SK-N-SH (cell line): ENCODE data around the gene BCL11A. TPM values are rescaled to one million over a fixed set of nuclear protein-coding genes. Genes with fewer than 3 reads are reported as not detected.

ENCODE experiments used
- CTCF ChIA-PET: fragments of 300-600, 350-600 bp; formaldehyde crosslinking; extraction: SDS; loops from one replicate; lab custom pipeline; 2021; lab: Yijun Ruan, JAX
- POLR2A ChIA-PET: fragments of 350-600 bp; sonication (Branson Sonifier 250); formaldehyde crosslinking; extraction: SDS; loops from one replicate; lab custom pipeline; 2020; ENCODE audit warnings: antibody characterized with exemption, inconsistent platforms; lab: Yijun Ruan, JAX
- DNase-seq: peaks from one replicate; pipeline ENCODE4 v3.0.0; 2012
- H2AFZ ChIP-seq: fragments of 200-600 bp; sonication (generic); 2 replicates; pipeline ENCODE4 v1.8.1; 2016; ENCODE audit warnings: antibody characterized with exemption, mild to moderate bottlenecking, low read depth
- H3F3A ChIP-seq: fragments of 200-600 bp; sonication (generic); replicated peaks from 2 replicates; pipeline ENCODE3; 2016; ENCODE audit warnings: antibody characterized with exemption, mild to moderate bottlenecking; ENCODE audit not compliant: insufficient read depth
- H3K27ac ChIP-seq, 2 experiments: fragments of 200-500 bp in 1 of 2; fragments of 200-600 bp in 1 of 2; sonication (Bioruptor generic) in 1 of 2; sonication (generic), shearing (Covaris generic) in 1 of 2; 2 replicates each; pipeline versions ENCODE4 v1.5.1 to v1.6.1; 2014 to 2016; ENCODE audit warnings: low read depth in 2 of 2, inconsistent platforms in 1 of 2, low read length in 1 of 2, mild to moderate bottlenecking in 1 of 2, mixed read lengths in 1 of 2
- H3K27me3 ChIP-seq: fragments of 200-600 bp; sonication (generic), shearing (Covaris generic); 2 replicates; pipeline ENCODE4 v1.6.1; 2016; ENCODE audit warnings: mixed run types; ENCODE audit not compliant: insufficient read depth
- H3K36me3 ChIP-seq, 2 experiments: fragments of 200-500 bp in 1 of 2; fragments of 200-600 bp in 1 of 2; sonication (Bioruptor generic) in 1 of 2; sonication (generic) in 1 of 2; replicated peaks in 1 of 2; 2 replicates each; pipeline versions ENCODE3 to v1.5.1; 2014 to 2016; ENCODE audit warnings: low read length in 1 of 2, mild to moderate bottlenecking in 1 of 2; ENCODE audit not compliant: insufficient read depth in 2 of 2, control insufficient read depth in 1 of 2
- H3K4me1 ChIP-seq, 2 experiments: fragments of 200-500 bp in 1 of 2; fragments of 200-600 bp in 1 of 2; sonication (Bioruptor generic) in 1 of 2; sonication (generic), shearing (Covaris generic) in 1 of 2; 2 replicates each; pipeline versions ENCODE4 v1.5.1 to v1.6.1; 2014 to 2016; ENCODE audit warnings: low read depth in 1 of 2, low read length in 1 of 2, mixed run types in 1 of 2; ENCODE audit not compliant: insufficient read depth in 2 of 2, control insufficient read depth in 1 of 2
- H3K4me2 ChIP-seq: fragments of 200-600 bp; sonication (generic), shearing (Covaris generic); 2 replicates; pipeline ENCODE4 v1.6.1; 2017; ENCODE audit warnings: mixed run types
- H3K4me3 ChIP-seq, 2 experiments: fragments of 200-500 bp in 1 of 2; fragments of 200-600 bp in 1 of 2; sonication (Bioruptor generic) in 1 of 2; sonication (generic), shearing (Covaris generic) in 1 of 2; 2 replicates each; pipeline versions ENCODE4 v1.5.1 to v1.8.1; 2014 to 2016; ENCODE audit warnings: low read depth in 2 of 2, inconsistent platforms in 1 of 2, low read length in 1 of 2, mild to moderate bottlenecking in 1 of 2, mixed read lengths in 1 of 2, moderate library complexity in 1 of 2
- H3K79me2 ChIP-seq: fragments of 200-600 bp; sonication (generic); 2 replicates; pipeline ENCODE4 v1.8.1; 2017; ENCODE audit warnings: mild to moderate bottlenecking; ENCODE audit not compliant: insufficient read depth
- H3K9ac ChIP-seq: fragments of 200-600 bp; sonication (generic); 2 replicates; pipeline ENCODE4 v1.6.1; 2017; ENCODE audit warnings: mixed run types
- H3K9me2 ChIP-seq: fragments of 200-600 bp; sonication (generic); 2 replicates; pipeline ENCODE4 v1.6.1; 2017; ENCODE audit warnings: mixed run types
- H3K9me3 ChIP-seq: fragments of 200-600 bp; sonication (generic); 2 replicates; pipeline ENCODE4 v1.6.1; 2017; ENCODE audit warnings: mixed run types, mild to moderate bottlenecking, moderate library complexity
- H4K20me1 ChIP-seq: fragments of 200-600 bp; sonication (generic); 2 replicates; pipeline ENCODE4 v1.6.1; 2017; ENCODE audit warnings: mild to moderate bottlenecking, mixed run types; ENCODE audit not compliant: insufficient read depth
- CHD2 ChIP-seq: fragments of 150-350 bp; IDR thresholded peaks from 2 replicates; pipeline ENCODE4 v1.6.1; 2018; ENCODE audit warnings: low read length; ENCODE audit not compliant: partially characterized antibody
- ELF1 ChIP-seq: IDR thresholded peaks from 2 replicates; pipeline ENCODE4 v1.4.0; 2012
- EP300 ChIP-seq, 2 experiments: IDR thresholded peaks; 2 replicates each; pipeline versions ENCODE4 v1.4.0 to v1.6.1; 2012; ENCODE audit warnings: borderline replicate concordance in 1 of 2, low read depth in 1 of 2, low read length in 1 of 2
- FOSL2 ChIP-seq: IDR thresholded peaks from 2 replicates; pipeline ENCODE4 v1.4.0; 2012; ENCODE audit warnings: low read depth, mild to moderate bottlenecking, moderate library complexity, borderline replicate concordance
- FOXJ3 ChIP-seq: sonication (generic); formaldehyde crosslinking; IDR thresholded peaks from 2 replicates; pipeline ENCODE4 v1.5.1; 2020; ENCODE audit warnings: mild to moderate bottlenecking, missing genetic modification reagents
- FOXM1 ChIP-seq: IDR thresholded peaks from 2 replicates; pipeline ENCODE4 v1.4.0; 2012; ENCODE audit warnings: low read depth, mild to moderate bottlenecking
- GABPA ChIP-seq: IDR thresholded peaks from 2 replicates; pipeline ENCODE4 v1.4.0; 2012; ENCODE audit warnings: low read depth, mild to moderate bottlenecking
- GATA2 ChIP-seq: sonication (generic); formaldehyde crosslinking; IDR thresholded peaks from 2 replicates; pipeline ENCODE4 v1.5.0; 2020; ENCODE audit warnings: mild to moderate bottlenecking, missing genetic modification reagents
- IRF3 ChIP-seq: fragments of 150-350 bp; IDR thresholded peaks from 2 replicates; pipeline ENCODE4 v1.6.1; 2016; ENCODE audit warnings: mild to moderate bottlenecking, low read depth, low read length
- MEF2A ChIP-seq: IDR thresholded peaks from 2 replicates; pipeline ENCODE4 v1.4.0; 2012; ENCODE audit warnings: low read depth, borderline replicate concordance
- MXI1 ChIP-seq: IDR thresholded peaks from 2 replicates; pipeline ENCODE4 v1.6.1; 2012; ENCODE audit warnings: mild to moderate bottlenecking, low read depth, low read length, improper control_type of control experiment
- NFIC ChIP-seq: IDR thresholded peaks from 2 replicates; pipeline ENCODE4 v1.4.0; 2012; ENCODE audit warnings: borderline replicate concordance
- NRF1 ChIP-seq: IDR thresholded peaks from 2 replicates; pipeline ENCODE4 v1.6.1; 2012; ENCODE audit warnings: low read depth, mild to moderate bottlenecking, low read length
- RAD21 ChIP-seq: IDR thresholded peaks from 2 replicates; pipeline ENCODE4 v1.6.1; 2012; ENCODE audit warnings: mild to moderate bottlenecking, low read length
- RXRA ChIP-seq: IDR thresholded peaks from 2 replicates; pipeline ENCODE4 v1.4.0; 2012; ENCODE audit warnings: low read depth, mild to moderate bottlenecking, borderline replicate concordance
- SMC3 ChIP-seq: IDR thresholded peaks from 2 replicates; pipeline ENCODE4 v1.6.1; 2012; ENCODE audit warnings: low read depth, low read length, improper control_type of control experiment
- TCF12 ChIP-seq: IDR thresholded peaks from 2 replicates; pipeline ENCODE4 v1.4.0; 2012
- YY1 ChIP-seq: IDR thresholded peaks from 2 replicates; pipeline ENCODE4 v1.4.0; 2012; ENCODE audit warnings: low read depth, mild to moderate bottlenecking
- ZBTB33 ChIP-seq: IDR thresholded peaks from 2 replicates; pipeline ENCODE4 v1.4.0; 2012; ENCODE audit warnings: low read depth, borderline replicate concordance
- WGBS: methylation state at CpG from one replicate; pipeline ENCODE4 v1.1.6; 2017; ENCODE audit warnings: low lambda C conversion rate; 5-methylcytosine and 5-hydroxymethylcytosine counted together
- polyA plus RNA-seq, 3 experiments: library from polyadenylated mRNA; depleted of rRNA; stranded (reverse); fragments of >200 nt; gene quantifications; 2 replicates each; pipeline ENCODE4 v1.2.3, GENCODE V29; 2012
- TF ChIP-seq, protein P1 (sequence below): IDR thresholded peaks from 2 replicates; pipeline ENCODE4 v1.4.0; 2012; ENCODE audit warnings: low read depth
- TF ChIP-seq, protein P2 (sequence below): IDR thresholded peaks from 2 replicates; pipeline ENCODE4; 2012
- TF ChIP-seq, protein P3 (sequence below): fragments of 150-350 bp; IDR thresholded peaks from 2 replicates; pipeline ENCODE4 v1.6.1; 2017; ENCODE audit warnings: antibody characterized with exemption, low read length, low read depth, borderline replicate concordance

Gene BCL11A
- polyA plus RNA-seq, 1 of the 3 experiments (the other 2 are of a cell fraction), result 1.9 TPM

DNA sequence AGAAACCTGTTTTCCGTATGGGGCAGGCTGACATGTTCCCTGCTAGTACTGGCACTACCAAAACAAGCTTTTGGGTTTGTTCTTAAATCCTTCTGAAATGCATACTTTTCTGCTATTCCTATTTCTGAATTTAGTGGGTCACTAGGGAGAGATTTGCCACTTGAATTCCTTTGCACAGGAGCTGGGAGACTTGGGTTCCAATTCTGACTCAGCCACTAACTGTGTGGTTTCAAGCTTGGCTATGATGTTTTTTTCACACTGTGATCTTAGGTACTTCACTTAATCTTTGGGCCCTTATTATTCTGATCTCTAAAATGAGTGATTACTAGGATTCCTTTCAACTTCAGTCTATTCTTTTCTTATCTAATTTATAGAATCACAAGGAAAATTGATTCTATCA, 105.5 kb downstream of the BCL11A start:
- Histone ChIP-seq H3K4me3 (no peak overlapping the region), H3K79me2 (no peaks in the 10 kb centered on the region), H3K4me1 (no peaks in the 10 kb centered on the region), H3K36me3 (no peaks in the 10 kb centered on the region), H3K9ac (no peak overlapping the region), H4K20me1 (no peaks in the 10 kb centered on the region), H3K9me2 (no peaks in the 10 kb centered on the region), H3K27me3 (no peaks in the 10 kb centered on the region), H3K9me3 (no peaks in the 10 kb centered on the region), H2AFZ (no peak overlapping the region), H3K27ac (no peak overlapping the region), H3K4me2 (no peak overlapping the region), H3F3A (no peaks in the 10 kb centered on the region)
- no peak for DNase-seq
- WGBS, result 100% methylated on average over 1 of the region's 1 CpG
- no peak for TF ChIP-seq ZBTB33
- TF ChIP-seq IRF3, result no peak
- TF ChIP-seq, protein P1, sequence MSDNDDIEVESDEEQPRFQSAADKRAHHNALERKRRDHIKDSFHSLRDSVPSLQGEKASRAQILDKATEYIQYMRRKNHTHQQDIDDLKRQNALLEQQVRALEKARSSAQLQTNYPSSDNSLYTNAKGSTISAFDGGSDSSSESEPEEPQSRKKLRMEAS, result no peak
- no peak for TF ChIP-seq MXI1
- no peak for TF ChIP-seq CHD2
- TF ChIP-seq SMC3, result no peak
- TF ChIP-seq EP300 (IDR thresholded peaks at IDR 0.05; ENCODE audit: borderline replicate concordance in 1 of 2, low read depth in 1 of 2, low read length in 1 of 2), result no peak
- no peak for TF ChIP-seq NRF1
- no peak for TF ChIP-seq RAD21
- no peak for TF ChIP-seq MEF2A
- no peak for TF ChIP-seq TCF12
- ChIA-PET CTCF (no interaction called here), POLR2A (no interaction called here)

- no peak overlapping the region for H2AFZ ChIP-seq
- H4K20me1 ChIP-seq, result no peaks in the 10 kb centered on the region
- H3K4me1 ChIP-seq, result no peaks in the 10 kb centered on the region
- H3K27me3 ChIP-seq, result no peaks in the 10 kb centered on the region
- no peaks in the 10 kb centered on the region for H3F3A ChIP-seq
- ChIA-PET POLR2A (no interaction called here), CTCF (no interaction called here)
- no peaks in the 10 kb centered on the region for H3K79me2 ChIP-seq
- no peaks in the 10 kb centered on the region for H3K9me2 ChIP-seq
- H3K4me2 ChIP-seq, result no peak overlapping the region
- no peak for DNase-seq
- no peak overlapping the region for H3K27ac ChIP-seq
- H3K9me3 ChIP-seq, result no peaks in the 10 kb centered on the region
- whole genome bisulfite sequencing, result 94% methylated on average over 8 of the region's 8 CpGs
- no peak overlapping the region for H3K9ac ChIP-seq
- no peak overlapping the region for H3K4me3 ChIP-seq
- no peaks in the 10 kb centered on the region for H3K36me3 ChIP-seq
- no peak for TF ChIP-seq RXRA
- TF ChIP-seq, protein P2, sequence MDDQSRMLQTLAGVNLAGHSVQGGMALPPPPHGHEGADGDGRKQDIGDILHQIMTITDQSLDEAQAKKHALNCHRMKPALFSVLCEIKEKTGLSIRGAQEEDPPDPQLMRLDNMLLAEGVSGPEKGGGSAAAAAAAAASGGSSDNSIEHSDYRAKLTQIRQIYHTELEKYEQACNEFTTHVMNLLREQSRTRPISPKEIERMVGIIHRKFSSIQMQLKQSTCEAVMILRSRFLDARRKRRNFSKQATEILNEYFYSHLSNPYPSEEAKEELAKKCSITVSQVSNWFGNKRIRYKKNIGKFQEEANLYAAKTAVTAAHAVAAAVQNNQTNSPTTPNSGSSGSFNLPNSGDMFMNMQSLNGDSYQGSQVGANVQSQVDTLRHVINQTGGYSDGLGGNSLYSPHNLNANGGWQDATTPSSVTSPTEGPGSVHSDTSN, result no peak
- no peak for TF ChIP-seq IRF3
- no peak for TF ChIP-seq FOXM1
- TF ChIP-seq NFIC, result no peak
- TF ChIP-seq GABPA, result no peak
- TF ChIP-seq ELF1, result no peak
- no peak for TF ChIP-seq FOSL2
- TF ChIP-seq YY1, result no peak
- TF ChIP-seq, protein P3, sequence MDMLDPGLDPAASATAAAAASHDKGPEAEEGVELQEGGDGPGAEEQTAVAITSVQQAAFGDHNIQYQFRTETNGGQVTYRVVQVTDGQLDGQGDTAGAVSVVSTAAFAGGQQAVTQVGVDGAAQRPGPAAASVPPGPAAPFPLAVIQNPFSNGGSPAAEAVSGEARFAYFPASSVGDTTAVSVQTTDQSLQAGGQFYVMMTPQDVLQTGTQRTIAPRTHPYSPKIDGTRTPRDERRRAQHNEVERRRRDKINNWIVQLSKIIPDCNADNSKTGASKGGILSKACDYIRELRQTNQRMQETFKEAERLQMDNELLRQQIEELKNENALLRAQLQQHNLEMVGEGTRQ, result no peak
- no peak for TF ChIP-seq GATA2
- TF ChIP-seq FOXJ3 (CRISPR knock-in tag), result no peak
- TF ChIP-seq, protein P1, result no peak
- no peak for TF ChIP-seq CHD2
Observed at GRCh38 chr2:60446413-60447267, 106.8 kb downstream of the BCL11A start.
